Astrocyte (in vitro differentiated cells and primary cell): ENCODE data around the gene PTPN1. TPM values are rescaled to one million over a fixed set of nuclear protein-coding genes. Genes with fewer than 3 reads are reported as not detected.

Source experiments
- DNase-seq: peaks from one replicate; pipeline ENCODE4 v3.0.0-alpha.2; 2010; ENCODE audit warnings: low read depth
- FAIRE-seq: peaks from 2 replicates; lab custom pipeline; 2011; peaks lifted over from hg19 to GRCh38; lab: Jason Lieb, UNC
- H2AFZ ChIP-seq: 2 replicates; pipeline ENCODE4 v1.6.0; 2012; ENCODE audit warnings: low read depth, low read length, inconsistent platforms
- H3K27ac ChIP-seq: 2 replicates; pipeline ENCODE4 v1.5.1; 2011; ENCODE audit warnings: low read depth, low read length, inconsistent platforms
- H3K27me3 ChIP-seq: 2 replicates; pipeline ENCODE4 v1.6.0; 2011; ENCODE audit warnings: low read length, inconsistent platforms; ENCODE audit not compliant: insufficient read depth
- H3K36me3 ChIP-seq: 2 replicates; pipeline ENCODE4 v1.5.1; 2011; ENCODE audit warnings: low read length, inconsistent platforms; ENCODE audit not compliant: insufficient read depth
- H3K4me1 ChIP-seq: 2 replicates; pipeline ENCODE4 v1.5.1; 2011; ENCODE audit warnings: low read length, inconsistent platforms; ENCODE audit not compliant: insufficient read depth
- H3K4me2 ChIP-seq: 2 replicates; pipeline ENCODE4 v1.6.0; 2012; ENCODE audit warnings: low read length, inconsistent platforms
- H3K4me3 ChIP-seq: 2 replicates; pipeline ENCODE4 v1.5.1; 2011; ENCODE audit warnings: low read depth, mild to moderate bottlenecking, low read length, inconsistent platforms; ENCODE audit not compliant: insufficient read depth
- H3K79me2 ChIP-seq: 2 replicates; pipeline ENCODE4 v1.6.0; 2012; ENCODE audit warnings: mild to moderate bottlenecking, low read length, inconsistent platforms; ENCODE audit not compliant: insufficient read depth
- H3K9ac ChIP-seq: 2 replicates; pipeline ENCODE4 v1.6.0; 2012; ENCODE audit warnings: mild to moderate bottlenecking, low read length, inconsistent platforms
- H3K9me3 ChIP-seq: 2 replicates; pipeline ENCODE4 v1.5.1; 2012; ENCODE audit warnings: low read depth, mild to moderate bottlenecking, low read length, inconsistent platforms; ENCODE audit not compliant: insufficient read depth
- H4K20me1 ChIP-seq: 2 replicates; pipeline ENCODE4 v1.6.0; 2012; ENCODE audit warnings: low read length, inconsistent platforms; ENCODE audit not compliant: insufficient read depth
- H3K27ac Mint-ChIP-seq: one replicate; pipeline ENCODE4 v1.8.0; 2021; ENCODE audit warnings: mild to moderate bottlenecking, mixed read lengths; ENCODE audit not compliant: unreplicated experiment
- H3K27me3 Mint-ChIP-seq: one replicate; pipeline ENCODE4 v1.8.0; 2021; ENCODE audit warnings: low read depth, mixed read lengths; ENCODE audit not compliant: unreplicated experiment
- H3K36me3 Mint-ChIP-seq: one replicate; pipeline ENCODE4 v1.8.0; 2021; ENCODE audit warnings: low read depth, mixed read lengths; ENCODE audit not compliant: unreplicated experiment
- H3K4me1 Mint-ChIP-seq: one replicate; pipeline ENCODE4 v1.8.0; 2021; ENCODE audit warnings: low read depth, mixed read lengths; ENCODE audit not compliant: unreplicated experiment
- H3K4me3 Mint-ChIP-seq: one replicate; pipeline ENCODE4 v1.8.0; 2021; ENCODE audit warnings: mild to moderate bottlenecking, moderate library complexity, mixed read lengths; ENCODE audit not compliant: unreplicated experiment
- H3K9me3 Mint-ChIP-seq: one replicate; pipeline ENCODE4 v1.8.0; 2021; ENCODE audit warnings: mild to moderate bottlenecking, mixed read lengths; ENCODE audit not compliant: unreplicated experiment
- EZH2 ChIP-seq: IDR thresholded peaks from 2 replicates; pipeline ENCODE4 v1.6.1; 2012; ENCODE audit warnings: mild to moderate bottlenecking, low read length, inconsistent platforms; ENCODE audit not compliant: insufficient read depth
- total RNA-seq: library from RNA; stranded (reverse); gene quantifications from 2 replicates; pipeline ENCODE4 v1.2.1, GENCODE V29; 2021
- TF ChIP-seq, protein P1 (sequence below): IDR thresholded peaks from 2 replicates; pipeline ENCODE4 v1.5.1; 2011; ENCODE audit warnings: low read depth, mild to moderate bottlenecking, inconsistent platforms, low read length, moderate library complexity; ENCODE audit not compliant: insufficient read depth

The PTPN1 gene
- total RNA-seq, 1 donor from 2014 or later = 64.9 TPM

DNA sequence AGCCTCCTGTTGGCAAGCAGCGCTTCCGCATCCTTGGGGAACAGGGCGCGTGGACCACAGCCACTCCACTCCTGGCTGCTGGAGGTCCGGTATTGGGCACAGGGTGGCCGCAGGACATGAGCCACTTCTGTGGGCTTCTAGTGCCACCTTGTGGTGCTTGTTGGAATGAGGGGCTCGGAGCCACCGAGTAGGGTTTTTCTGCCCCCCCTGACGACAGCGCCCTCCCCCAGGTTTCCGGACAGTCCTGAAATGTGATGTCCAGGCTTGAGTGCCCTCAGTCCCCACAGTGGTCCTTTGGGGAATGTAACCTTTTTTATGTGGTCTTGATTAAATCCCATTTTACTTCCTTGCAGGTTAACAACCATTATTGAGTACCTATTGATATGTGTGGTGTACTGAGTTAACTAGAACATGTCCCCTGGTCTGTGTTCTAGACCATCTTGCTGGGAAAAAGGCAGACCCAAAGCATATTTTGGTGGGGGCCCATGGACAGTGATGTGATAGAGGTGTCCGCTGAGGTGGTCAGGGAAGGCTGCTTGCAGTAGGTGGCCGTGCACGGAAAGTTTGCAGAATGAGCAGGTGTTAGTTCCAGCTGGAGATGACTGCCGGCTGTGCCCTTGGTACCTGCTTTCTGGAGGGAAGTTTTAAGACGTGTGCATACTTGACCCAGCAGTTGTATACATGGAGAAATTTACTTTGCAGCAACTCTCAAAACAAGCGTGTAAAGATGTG is 70.0 kb downstream of the PTPN1 start:
- no peaks in the 10 kb centered on the region for H3K9me3 ChIP-seq
- DNase-seq (no peak), FAIRE-seq (no peak)
- no peak overlapping the region for H3K9ac ChIP-seq
- no peak overlapping the region for H3K4me2 ChIP-seq
- peaks cover 57% of the 10 kb centered on the region for H4K20me1 ChIP-seq
- H3K27me3 ChIP-seq = no peaks in the 10 kb centered on the region
- peaks cover 67% of the 10 kb centered on the region for H3K36me3 ChIP-seq
- Mint-ChIP-seq H3K27ac (no peak overlapping the region), H3K9me3 (no peaks in the 10 kb centered on the region), H3K4me3 (no peak overlapping the region), H3K36me3 (peaks cover 18% of the 10 kb centered on the region), H3K27me3 (no peaks in the 10 kb centered on the region), H3K4me1 (no peaks in the 10 kb centered on the region)
- peaks cover 8% of the 10 kb centered on the region for H3K79me2 ChIP-seq
- TF ChIP-seq, protein P1, sequence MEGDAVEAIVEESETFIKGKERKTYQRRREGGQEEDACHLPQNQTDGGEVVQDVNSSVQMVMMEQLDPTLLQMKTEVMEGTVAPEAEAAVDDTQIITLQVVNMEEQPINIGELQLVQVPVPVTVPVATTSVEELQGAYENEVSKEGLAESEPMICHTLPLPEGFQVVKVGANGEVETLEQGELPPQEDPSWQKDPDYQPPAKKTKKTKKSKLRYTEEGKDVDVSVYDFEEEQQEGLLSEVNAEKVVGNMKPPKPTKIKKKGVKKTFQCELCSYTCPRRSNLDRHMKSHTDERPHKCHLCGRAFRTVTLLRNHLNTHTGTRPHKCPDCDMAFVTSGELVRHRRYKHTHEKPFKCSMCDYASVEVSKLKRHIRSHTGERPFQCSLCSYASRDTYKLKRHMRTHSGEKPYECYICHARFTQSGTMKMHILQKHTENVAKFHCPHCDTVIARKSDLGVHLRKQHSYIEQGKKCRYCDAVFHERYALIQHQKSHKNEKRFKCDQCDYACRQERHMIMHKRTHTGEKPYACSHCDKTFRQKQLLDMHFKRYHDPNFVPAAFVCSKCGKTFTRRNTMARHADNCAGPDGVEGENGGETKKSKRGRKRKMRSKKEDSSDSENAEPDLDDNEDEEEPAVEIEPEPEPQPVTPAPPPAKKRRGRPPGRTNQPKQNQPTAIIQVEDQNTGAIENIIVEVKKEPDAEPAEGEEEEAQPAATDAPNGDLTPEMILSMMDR = peak; percentile 68
- TF ChIP-seq EZH2 = no peak
- H3K27ac ChIP-seq = no peak overlapping the region
- H2AFZ ChIP-seq = no peak overlapping the region
- no peak overlapping the region for H3K4me3 ChIP-seq
- H3K4me1 ChIP-seq = no peaks in the 10 kb centered on the region

DNA sequence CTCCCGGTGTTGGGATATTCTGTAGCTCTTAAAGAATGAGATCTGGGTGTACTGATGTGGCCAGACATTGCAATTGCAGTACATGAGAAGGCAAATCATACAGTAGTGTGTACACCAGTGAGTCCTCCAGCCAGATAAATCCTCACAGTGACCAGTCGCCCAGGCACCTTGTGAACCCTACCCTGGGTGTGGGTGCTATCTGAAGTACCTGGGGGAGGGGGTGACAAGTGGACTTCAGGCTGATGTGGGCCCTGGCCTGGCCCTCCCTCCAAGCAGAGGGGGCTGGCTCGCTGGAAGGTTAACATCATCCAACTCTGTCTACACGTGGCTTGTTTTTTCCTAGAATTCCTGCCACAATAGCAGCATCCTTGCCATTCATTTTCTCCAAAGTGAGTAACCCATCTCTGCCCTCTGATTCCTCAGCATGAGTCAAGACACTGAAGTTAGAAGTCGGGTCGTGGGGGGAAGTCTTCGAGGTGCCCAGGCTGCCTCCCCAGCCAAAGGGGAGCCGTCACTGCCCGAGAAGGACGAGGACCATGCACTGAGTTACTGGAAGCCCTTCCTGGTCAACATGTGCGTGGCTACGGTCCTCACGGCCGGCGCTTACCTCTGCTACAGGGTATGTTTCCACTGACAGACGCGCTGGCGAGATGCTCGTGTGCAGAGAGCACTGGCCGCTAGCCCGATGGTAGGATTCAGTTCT is 70.8 kb downstream of the PTPN1 start:
- Histone ChIP-seq H4K20me1 (peaks cover 57% of the 10 kb centered on the region), H3K27ac (no peak overlapping the region), H3K9me3 (no peaks in the 10 kb centered on the region), H3K4me2 (no peak overlapping the region), H3K36me3 (peaks cover 70% of the 10 kb centered on the region), H2AFZ (no peak overlapping the region), H3K4me3 (no peak overlapping the region), H3K4me1 (no peaks in the 10 kb centered on the region), H3K79me2 (peaks cover 8% of the 10 kb centered on the region), H3K27me3 (no peaks in the 10 kb centered on the region), H3K9ac (no peak overlapping the region)
- no peaks in the 10 kb centered on the region for H3K27me3 Mint-ChIP-seq
- H3K4me1 Mint-ChIP-seq = no peaks in the 10 kb centered on the region
- no peaks in the 10 kb centered on the region for H3K9me3 Mint-ChIP-seq
- peaks cover 16% of the 10 kb centered on the region for H3K36me3 Mint-ChIP-seq
- FAIRE-seq (no peak), DNase-seq (no peak)
- H3K4me3 Mint-ChIP-seq = no peak overlapping the region
- TF ChIP-seq EZH2 = no peak
- TF ChIP-seq, protein P1 = no peak
- no peak overlapping the region for H3K27ac Mint-ChIP-seq
